Endothelial cell (in vitro differentiated cells): ENCODE measurements around the gene TTC23L. TPM values are rescaled to one million over a fixed set of nuclear protein-coding genes. Genes with fewer than 3 reads are reported as not detected.

Experiments used
- DNase-seq: peaks from one replicate; pipeline ENCODE4 v3.0.0; 2021; ENCODE audit warnings: low spot score
- H3K27ac Mint-ChIP-seq: one replicate; pipeline ENCODE4 v1.8.0; 2021; ENCODE audit warnings: mixed read lengths, inconsistent platforms; ENCODE audit not compliant: unreplicated experiment
- H3K27me3 Mint-ChIP-seq: one replicate; pipeline ENCODE4 v1.8.0; 2021; ENCODE audit warnings: mild to moderate bottlenecking, moderate library complexity, mixed read lengths, inconsistent platforms; ENCODE audit not compliant: unreplicated experiment
- H3K36me3 Mint-ChIP-seq: one replicate; pipeline ENCODE4 v1.8.0; 2021; ENCODE audit warnings: mild to moderate bottlenecking, low read depth, mixed read lengths, inconsistent platforms; ENCODE audit not compliant: unreplicated experiment
- H3K4me1 Mint-ChIP-seq: one replicate; pipeline ENCODE4 v1.8.0; 2021; ENCODE audit warnings: mild to moderate bottlenecking, mixed read lengths, inconsistent platforms; ENCODE audit not compliant: unreplicated experiment
- H3K4me3 Mint-ChIP-seq: one replicate; pipeline ENCODE4 v1.8.0; 2021; ENCODE audit warnings: mild to moderate bottlenecking, mixed read lengths, inconsistent platforms; ENCODE audit not compliant: unreplicated experiment
- H3K9me3 Mint-ChIP-seq: one replicate; pipeline ENCODE4 v1.8.0; 2021; ENCODE audit warnings: mixed read lengths, inconsistent platforms; ENCODE audit not compliant: unreplicated experiment
- CTCF ChIP-seq: fragments of 200-600 bp; sonication (generic); IDR thresholded peaks from one replicate; pipeline ENCODE4 v1.5.0; 2021; ENCODE audit warnings: antibody characterized with exemption; ENCODE audit not compliant: unreplicated experiment
- total RNA-seq: library from RNA; stranded (reverse); fragmentation: NEBNext Ultra II Directional; extraction: Animal tissue kit (Norgen Biotek cat#: 25700); gene quantifications from one replicate; pipeline ENCODE4 v1.2.1, GENCODE V29; 2021; ENCODE audit not compliant: unreplicated experiment

Gene TTC23L
- total RNA-seq, 1 donor from 2014 or later: 0.26 TPM

- Mint-ChIP-seq H3K27me3 (peaks cover 9% of the 10 kb centered on the region), H3K27ac (no peak overlapping the region), H3K4me3 (no peak overlapping the region)
Observed at GRCh38 chr5:34865091-34865490, 26.1 kb downstream of the TTC23L start.

GRCh38 chr5:34866989-34867471, 28.1 kb downstream of the TTC23L start:
- H3K4me3 Mint-ChIP-seq: no peak overlapping the region
- no peak for DNase-seq
- H3K9me3 Mint-ChIP-seq: no peaks in the 10 kb centered on the region
- H3K27me3 Mint-ChIP-seq: peaks cover 4% of the 10 kb centered on the region
- TF ChIP-seq CTCF: no peak
- no peak overlapping the region for H3K27ac Mint-ChIP-seq
- peaks cover 32% of the 10 kb centered on the region for H3K4me1 Mint-ChIP-seq
- no peaks in the 10 kb centered on the region for H3K36me3 Mint-ChIP-seq

More at GRCh38 chr5:34865091-34865490, 26.1 kb downstream of the TTC23L start:
- Mint-ChIP-seq H3K36me3 (no peaks in the 10 kb centered on the region), H3K4me1 (peaks cover 32% of the 10 kb centered on the region), H3K9me3 (no peaks in the 10 kb centered on the region)
- no peak for TF ChIP-seq CTCF
- no peak for DNase-seq

- Mint-ChIP-seq H3K4me3 (no peak overlapping the region), H3K27me3 (peaks cover 4% of the 10 kb centered on the region), H3K36me3 (no peaks in the 10 kb centered on the region), H3K4me1 (peaks cover 27% of the 10 kb centered on the region), H3K27ac (no peak overlapping the region), H3K9me3 (no peaks in the 10 kb centered on the region)
- TF ChIP-seq CTCF: no peak
- no peak for DNase-seq
Observed at GRCh38 chr5:34867660-34868059, 28.7 kb downstream of the TTC23L start.

GRCh38 chr5:34868791-34869190, 29.8 kb downstream of the TTC23L start:
- no peak overlapping the region for H3K4me3 Mint-ChIP-seq
- no peaks in the 10 kb centered on the region for H3K36me3 Mint-ChIP-seq
- H3K9me3 Mint-ChIP-seq: no peaks in the 10 kb centered on the region
- peaks cover 16% of the 10 kb centered on the region for H3K4me1 Mint-ChIP-seq
- H3K27me3 Mint-ChIP-seq: no peaks in the 10 kb centered on the region
- DNase-seq: no peak
- TF ChIP-seq CTCF: no peak
- H3K27ac Mint-ChIP-seq: no peak overlapping the region

- TF ChIP-seq CTCF: no peak
- Mint-ChIP-seq H3K27ac (no peak overlapping the region), H3K9me3 (no peaks in the 10 kb centered on the region), H3K4me3 (no peak overlapping the region), H3K4me1 (peaks cover 11% of the 10 kb centered on the region), H3K27me3 (no peaks in the 10 kb centered on the region), H3K36me3 (no peaks in the 10 kb centered on the region)
- no peak for DNase-seq
Observed at GRCh38 chr5:34869256-34869655, 30.3 kb downstream of the TTC23L start.
